ENCODE measurements around the gene LYL1.

Gene LYL1

DNA sequence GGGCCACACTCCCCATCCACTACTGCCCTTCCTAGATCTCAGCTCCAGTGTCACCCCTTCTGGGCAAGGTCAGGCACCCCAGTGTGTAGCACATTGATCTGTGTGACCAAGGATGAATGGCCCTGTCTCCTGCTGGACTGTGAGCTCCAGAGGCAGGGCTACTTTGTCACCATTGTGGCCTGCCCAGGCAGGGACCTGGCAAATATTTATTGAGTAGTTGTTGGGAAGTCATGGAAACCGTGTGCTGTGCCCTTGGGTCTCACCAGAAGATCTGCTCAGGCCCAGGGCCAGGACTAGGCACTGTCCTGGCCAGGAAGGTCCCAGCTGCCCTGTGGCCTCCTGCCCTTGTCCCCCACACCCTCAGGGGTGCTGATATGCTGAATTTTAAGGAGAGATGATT, 25.9 kb upstream of the LYL1 start:
- no peak for DNase-seq

DNA sequence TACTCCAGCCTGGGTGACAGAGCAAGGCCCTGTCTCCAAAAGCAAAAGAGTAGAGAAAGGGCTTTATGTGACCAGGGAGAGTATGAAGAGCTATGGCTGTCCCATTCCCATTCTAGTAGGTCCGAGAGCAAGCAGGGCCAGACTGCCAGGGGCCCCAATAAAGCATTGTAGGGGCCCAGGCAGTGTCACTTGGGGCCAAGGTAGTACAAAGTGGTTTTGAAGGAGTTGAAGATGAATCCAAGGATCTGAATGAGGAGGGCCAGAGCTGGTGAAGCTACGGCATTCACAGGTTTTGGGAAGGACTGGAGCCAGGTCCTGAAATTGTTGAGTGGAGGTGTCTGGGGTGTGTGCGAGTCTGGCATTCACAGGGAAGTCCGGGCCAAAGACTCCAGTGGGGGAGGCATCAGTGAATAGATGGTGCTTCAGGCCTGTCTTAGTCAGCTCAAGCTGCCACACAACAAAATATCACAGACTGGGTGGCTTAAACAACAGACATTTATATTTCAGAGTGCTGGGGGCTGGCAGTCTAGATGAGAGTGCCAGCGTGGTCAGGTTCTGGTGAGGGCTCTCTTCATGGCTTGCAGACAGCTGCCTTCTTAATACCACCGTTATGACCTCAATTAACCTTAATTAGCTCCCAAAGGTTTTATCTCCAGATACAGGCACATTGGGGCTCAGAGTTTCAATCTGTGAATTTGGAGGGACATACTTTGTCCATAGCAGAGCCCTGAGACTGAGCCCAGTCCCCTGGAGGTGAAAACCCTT, 25.3 kb upstream of the LYL1 start:
- no peak for DNase-seq

DNA sequence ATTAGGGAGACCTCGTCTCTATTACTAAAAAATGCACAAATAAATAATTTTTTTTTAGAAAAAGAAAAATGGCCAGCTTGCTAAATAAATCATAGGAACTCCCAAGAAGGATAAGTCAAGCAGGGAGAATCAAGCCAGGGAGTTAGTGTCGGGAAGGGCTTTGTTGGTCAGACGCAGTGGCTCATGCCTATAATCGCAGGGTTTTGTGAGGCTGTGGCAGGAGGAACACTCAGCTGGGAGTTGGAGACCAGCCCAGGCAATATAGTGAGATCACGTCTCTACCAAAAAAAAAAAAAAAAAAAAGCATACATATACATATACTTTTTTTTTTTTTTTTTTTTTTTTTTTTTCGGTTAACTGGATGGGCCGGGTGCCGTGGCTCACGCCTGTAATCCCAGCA, 24.4 kb upstream of the LYL1 start:
- DNase-seq = no peak

DNA sequence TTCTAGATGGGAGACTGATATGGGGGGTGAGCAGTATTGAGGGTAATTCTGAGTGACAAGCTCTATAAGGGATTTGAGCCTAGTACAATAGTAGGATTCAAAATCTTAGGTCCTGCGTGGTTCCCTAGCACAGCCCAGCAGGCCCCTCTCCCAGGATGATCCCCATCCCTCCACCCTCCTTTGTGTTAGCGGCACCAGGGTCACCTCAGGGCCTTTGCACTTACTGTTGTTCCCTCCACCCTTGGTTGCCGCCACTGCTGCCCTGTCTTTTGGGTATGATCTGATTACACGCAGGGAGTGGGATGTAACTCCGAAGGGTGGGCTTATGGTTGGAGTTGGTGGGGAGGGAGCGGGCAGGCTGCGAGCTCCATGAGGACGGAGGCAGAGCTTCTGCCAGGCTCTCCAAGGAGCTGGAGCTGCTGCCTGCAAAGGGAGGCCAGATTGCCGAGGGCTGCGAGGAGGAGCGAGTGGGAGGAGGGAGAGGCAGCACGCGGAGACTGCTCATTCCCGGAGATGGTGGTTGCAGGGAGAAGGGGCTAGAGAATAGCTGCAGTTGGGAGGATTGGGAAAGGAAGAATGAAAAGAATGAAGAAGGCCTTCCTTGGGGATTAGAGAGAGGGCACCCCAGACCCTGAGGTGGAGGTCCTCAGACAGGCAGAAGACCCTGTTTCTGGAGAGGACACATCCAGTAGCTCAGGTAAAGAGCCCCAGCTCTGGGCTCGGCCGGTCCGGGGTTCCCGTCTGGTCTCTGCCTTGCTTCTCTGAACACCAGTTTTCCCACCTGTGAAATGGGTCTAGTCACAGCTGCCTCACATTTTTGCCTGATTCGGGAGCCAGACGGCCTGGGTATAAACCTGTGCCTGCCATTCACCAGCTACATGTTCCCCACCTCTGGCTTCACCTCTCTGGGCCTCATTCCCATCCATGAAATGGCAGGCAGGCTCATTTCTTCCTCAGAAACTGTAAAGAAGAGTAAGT, 20.6 kb upstream of the LYL1 start:
- DNase-seq = no peak

DNA sequence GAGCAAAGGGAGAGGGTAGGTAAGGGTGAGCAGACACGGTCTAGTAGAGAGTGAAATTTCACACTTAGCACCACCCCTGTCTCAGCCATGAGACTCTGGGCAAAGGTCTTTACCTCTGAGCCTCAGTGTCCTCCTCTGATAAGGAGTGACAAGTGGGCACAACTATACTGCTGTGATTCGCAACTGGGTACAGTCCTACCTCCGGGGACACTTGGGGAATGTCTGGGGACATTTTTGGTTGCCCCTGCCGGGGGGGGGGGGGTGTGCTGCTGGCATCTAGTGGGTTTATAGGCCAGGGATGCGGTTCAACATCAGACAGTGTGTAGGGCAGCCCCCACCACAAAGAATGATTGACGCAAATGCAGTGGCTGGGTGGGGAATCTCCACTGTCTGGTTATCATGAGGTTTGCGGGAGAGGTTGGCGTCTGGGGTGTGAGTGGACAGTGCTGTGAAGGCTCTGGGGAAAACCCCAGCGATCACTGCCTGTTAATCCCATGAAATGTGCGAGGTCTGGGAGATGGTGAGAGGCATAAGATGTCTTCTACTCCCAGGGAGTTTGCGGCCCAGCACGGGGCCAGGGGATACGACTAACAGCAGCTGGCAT, 19.7 kb upstream of the LYL1 start:
- no peak for DNase-seq

DNA sequence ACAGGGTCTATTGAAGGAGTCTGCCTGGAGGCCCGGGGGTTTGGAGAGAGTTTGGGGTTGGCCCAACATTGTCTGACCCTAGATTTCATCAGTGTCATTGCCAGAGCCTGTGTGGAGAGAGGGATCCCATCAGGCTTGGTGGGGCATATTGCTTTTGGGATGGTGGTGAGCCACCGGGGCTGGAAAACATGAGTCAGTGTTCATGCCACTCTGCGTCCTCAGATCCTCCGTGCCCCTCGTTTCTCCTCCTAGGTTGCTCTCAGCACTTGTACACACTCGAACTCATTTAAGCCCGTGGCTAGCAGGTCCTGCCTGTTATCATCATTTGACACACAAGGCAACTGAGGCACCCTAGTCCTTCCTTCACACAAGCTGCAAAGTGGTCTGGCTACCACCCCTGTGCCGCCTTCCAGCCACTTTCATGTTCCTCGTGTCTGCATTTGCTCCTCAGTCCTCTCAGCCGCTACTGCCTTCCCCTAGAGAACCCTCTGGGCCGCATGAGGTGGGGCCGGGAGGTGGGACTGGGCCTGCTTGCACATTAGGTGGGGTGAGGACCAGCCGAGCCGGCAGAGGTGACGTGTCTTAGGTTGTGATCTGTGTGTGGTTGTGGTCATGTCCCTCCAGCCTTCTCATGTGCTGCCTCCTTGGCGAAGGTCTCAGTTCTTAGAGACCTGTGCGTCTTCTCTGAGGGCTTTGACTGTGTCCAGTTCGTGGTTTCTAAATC, 19.1 kb upstream of the LYL1 start:
- DNase-seq = no peak

DNA sequence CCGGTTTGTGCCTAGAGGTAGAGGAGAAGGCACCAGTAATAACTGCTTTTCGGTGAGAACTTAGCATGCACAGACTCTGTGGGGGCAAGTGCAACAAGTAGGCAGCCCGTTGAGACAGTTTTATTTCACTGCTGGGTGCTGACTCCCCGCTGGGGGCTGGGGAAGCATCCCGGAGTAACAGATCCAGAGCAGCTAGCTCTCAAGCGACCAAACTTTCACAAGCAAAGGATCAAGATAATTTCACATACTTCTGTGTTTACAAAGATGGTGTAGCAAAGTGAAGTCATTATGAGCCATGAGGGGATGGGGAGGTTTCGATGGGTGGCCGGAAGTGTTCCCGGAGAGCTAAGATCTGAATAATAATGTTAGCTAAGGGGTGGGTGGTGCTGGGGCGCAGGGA, 18.2 kb upstream of the LYL1 start:
- DNase-seq = no peak

DNA sequence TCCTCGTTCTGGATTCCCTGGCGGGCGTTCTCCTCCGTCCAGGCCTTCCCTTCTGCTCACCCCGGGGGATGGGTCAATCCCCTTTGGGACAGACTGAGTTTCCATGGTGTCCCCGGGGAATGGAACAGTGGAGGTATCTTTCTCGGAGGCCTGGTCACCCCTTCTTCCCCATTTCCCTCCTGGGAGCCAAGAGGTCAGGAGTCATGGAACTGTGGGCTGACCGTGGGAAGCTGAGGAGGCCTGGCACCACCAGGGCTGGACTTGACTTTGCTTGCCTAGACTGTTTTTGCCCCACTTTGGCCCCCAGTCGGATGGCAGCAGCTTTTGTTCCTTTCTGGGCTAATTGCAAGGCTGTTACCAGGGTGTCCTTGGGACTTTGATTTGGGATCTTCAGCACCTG, 17.4 kb upstream of the LYL1 start:
- no peak for DNase-seq

DNA sequence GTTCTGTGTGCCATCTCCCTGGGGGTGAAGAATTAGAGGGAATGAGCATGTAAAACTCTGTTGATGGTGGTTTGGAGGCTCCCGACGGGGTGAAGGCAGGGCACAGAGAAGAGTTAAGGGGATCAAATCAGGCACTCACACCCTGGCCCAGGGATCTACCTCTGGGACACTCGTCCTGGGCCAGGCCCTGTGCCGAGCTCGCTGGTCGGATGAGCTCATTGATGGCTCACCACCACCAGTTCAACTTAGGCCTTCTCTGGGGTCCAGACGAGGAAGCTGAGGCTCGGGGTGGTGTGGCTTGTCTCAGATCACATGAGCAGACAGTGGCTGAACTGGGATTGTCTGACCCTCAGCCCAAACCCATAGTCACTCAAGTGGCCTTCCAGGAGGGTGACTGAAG, 17.0 kb upstream of the LYL1 start:
- no peak for DNase-seq

DNA sequence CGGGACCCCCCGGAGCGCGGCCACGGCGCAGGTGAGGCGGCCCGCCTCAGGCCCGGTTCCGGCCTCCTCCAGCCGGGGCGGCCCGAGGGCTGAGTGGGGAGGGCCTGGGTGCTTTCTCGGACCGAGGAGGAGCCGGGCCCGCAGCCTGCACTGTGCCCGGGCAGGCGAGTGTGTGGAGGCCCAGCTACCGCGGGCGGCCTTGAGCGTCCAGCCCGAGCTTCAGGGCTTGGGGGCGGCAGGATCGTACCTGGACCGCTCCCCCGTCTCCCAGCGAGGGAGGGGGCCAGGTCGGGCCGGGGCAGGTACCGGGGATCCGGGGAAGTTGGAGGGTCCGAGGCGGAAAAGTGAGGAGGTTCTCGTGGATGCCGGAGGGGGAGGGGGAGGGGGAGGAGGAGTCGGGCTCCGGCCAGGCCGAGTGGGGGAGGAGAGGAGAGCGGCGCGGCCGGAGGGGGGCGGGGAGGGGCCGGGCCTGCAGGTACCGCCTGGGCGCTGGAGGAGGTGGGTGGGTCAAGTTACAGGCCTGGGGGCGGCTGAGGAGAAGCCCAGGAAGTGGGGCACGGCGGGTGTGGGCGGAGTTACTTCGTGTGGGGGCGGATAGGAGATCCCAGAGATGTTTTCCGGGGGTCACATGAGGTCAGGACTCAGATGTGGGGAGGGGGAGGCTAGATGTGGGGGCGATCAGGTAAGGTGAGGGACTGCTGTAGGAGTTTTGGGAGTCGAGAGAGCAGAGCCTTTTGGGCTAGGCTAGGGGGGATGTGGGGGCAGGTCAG, 16.0 kb upstream of the LYL1 start:
- no peak for DNase-seq

DNA sequence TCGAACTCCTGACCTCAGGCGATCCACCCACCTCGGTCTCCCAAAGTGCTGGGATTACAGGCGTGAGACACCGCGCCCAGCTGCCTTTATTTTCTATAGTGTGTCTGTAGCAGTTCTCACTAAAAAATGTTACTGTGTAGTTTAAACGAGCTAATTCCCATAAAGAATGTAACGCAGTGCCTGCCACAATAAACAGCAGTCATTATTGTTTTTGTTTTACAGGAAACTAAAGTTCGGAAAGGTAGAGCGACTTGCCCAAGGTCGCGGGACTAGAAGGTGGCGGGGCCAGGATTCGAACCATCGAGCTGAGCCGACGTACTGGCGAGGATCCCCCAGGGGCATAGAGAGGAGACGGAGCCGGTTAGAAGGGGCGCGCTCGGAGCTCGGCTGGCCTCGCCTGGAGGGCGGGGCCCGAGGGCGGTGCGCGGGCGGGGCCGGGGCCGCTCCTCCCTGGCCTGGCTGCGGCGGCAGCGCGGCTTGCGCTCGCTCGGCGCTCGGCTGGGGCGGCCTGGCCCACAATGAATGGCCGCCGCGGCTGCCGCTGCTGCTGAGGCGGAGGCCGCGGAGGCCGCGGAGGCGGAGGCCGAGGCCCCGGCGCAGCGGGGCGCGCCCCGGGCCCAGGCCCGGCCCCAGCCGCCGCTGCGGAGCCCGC, 15.2 kb upstream of the LYL1 start, which contains the start of gene NACC1:
Gene NACC1 (plus strand): TSS at position 493 of the 652 bp plus-strand sequence. CDS start 16,944 bp downstream, outside the sequence.
- DNase-seq = peak; percentile 92

DNA sequence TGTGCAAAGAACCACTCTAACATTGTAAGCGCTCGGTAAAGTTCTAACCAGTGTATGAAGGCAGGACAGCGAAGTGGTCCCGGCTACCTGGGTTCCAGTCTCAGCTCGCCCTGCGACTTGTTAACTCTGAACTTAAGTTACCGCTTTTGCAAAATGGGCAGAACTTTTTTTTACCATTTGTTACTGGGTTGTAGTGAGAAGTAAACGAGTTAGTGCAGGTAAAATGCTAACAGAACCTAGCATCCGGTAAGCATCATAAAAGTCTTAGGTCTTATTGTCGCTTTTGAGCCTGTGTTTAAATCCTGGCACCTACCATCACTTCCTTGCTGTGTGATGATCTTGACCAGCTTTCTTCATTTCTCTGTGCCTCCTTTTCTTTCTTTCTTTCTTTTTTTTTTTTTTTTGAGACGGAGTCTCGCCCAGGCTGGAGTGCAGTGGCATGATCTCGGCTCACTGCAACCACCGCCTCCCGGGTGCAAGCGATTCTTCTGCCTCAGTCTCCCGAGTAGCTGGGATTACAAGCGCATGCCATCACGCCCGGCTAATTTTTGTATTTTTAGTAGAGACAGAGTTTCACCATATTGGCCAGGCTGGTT, 14.6 kb upstream of the LYL1 start:
- no peak for DNase-seq

DNA sequence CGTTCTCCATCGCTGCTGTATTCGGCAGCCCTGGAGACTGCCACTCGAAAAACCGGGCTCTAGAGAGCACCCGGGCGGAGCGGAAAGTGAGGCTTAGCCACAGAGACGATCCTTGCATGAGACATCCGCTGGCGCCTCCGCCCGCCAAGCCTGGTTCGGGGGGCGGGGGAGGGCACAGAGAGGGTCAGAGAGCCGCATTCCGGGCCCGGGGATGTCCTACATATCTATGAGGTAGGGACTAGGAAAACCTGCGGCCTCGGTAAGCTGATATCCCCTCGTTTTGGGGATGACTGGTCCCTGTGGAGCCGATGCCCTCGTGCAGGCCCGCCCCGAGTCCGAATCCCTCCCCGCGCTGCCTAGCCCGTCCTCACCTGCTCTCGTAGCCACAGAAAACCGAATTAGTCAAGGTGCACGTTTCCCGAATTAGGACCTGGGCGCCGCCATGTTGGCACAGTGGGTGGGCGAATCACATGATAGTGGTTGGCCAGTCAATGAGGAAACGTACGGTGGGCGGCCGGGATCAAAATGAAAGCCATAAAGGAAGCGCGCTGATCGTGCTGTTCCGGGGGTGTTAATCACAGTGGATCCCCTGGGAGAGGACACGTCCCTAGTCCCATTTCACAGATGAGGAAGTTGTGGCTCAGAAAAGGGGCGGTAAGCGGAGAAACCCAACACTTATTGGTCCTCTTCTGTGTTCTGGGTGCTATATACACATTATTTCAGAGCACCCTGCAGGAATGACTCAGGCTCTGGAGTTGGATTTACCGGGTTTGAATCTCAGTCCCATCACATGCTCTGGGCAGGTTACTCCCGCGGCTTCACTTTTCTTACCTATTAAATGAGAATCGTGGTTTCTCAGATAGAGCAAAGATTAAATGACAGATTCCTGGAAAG, 13.9 kb upstream of the LYL1 start, which contains the start of gene TRMT1:
Gene TRMT1 (minus strand): TSS at position 459 of the 894 bp plus-strand sequence. CDS start 341 bp downstream, at position 118.
- peak; percentile 90 for DNase-seq

DNA sequence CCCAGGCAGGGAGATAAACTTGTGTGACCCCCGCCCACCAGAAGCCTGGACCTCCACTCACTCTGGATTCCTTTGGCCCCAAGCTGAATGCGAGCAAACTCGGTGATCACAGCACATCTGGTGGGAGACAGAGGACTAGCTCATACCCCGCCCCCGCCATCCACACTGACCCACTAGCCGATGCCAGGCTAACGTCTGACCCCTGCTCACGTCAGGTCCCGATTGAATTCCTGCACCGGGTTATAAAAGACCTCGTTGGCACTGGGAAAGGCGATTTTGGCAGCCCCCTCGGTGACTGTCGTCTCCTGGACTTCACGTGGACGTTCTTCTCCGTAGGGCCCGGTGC, 13.3 kb upstream of the LYL1 start:
- no peak for DNase-seq

DNA sequence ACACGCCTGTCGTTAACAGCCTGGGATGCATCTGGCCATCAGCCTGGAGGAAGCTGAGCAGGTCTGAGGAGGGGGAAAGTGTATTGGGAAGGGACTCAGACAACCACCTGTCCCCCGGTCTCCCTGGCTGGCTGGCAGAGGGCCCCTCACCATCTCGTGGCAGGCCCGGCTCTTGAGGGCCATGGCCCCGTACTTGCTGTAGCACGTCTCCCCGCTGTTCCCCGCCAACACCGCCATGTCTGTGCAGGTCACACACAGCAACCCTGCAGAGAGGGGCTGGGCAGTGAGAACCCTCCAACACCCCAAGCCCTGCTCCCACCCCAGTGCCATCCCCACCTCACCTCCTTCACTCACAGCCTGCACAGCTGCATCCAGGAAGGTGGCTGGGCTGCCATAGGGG, 9.9 kb upstream of the LYL1 start:
- no peak for DNase-seq

DNA sequence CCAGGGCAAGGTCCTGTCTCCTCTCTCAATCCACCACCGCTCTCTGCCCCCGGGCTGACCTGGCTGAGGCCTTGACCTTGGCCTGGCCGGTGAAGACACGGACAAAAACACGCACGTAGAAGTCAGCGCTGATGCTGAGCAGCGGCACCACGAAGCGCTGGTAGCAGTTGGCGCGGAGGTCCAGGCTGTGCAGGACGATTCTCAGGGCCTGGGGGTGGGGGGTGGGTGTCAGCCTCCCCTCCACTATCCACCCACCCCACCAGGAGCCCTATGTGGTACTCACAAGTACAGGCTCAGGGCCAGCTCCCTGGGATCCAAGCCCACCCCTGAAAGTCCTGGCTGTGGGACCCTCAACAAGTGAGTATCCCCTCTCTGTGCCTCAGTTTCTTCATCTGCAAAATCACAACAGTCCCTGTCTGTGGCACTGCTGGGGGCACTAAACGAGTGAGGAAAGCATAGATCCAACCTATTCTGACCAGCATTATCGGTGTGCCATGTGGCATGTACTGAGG, 7.5 kb upstream of the LYL1 start:
- no peak for DNase-seq

DNA sequence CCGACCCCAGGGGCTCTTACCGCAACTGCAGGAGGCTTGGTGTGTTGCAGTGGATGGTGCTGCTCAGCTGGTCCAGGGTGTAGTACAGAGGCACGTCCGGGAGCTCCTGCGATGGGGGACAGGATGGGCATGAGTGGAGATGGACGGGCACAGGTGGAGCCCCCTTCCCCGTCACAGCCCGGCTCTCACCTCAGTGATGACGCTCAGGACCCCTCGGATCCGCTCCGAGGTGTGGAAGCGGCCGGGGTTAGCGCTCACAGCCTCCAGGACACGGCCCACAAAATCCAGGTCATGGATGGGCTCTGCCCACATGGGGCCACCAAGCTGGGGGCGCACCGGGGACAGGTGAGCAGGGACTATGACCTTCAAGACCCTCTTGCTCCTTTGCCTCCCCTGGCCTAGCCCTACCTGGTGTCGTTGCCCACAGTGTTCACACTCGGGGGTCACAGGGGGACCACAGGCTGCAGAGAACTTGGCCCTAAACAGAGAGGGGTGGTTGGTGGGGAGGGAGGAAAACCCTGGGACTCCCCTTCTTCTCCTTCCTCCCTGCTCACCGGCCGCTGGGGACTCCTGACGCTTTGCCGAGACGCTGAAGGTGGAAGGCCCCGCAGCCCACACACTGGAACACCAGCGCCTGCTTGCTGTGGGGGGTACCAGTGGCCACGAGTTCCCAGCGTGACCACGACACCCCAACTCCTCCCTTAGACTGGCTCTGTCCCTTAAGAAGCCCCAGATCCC, 6.9 kb upstream of the LYL1 start:
- no peak for DNase-seq

DNA sequence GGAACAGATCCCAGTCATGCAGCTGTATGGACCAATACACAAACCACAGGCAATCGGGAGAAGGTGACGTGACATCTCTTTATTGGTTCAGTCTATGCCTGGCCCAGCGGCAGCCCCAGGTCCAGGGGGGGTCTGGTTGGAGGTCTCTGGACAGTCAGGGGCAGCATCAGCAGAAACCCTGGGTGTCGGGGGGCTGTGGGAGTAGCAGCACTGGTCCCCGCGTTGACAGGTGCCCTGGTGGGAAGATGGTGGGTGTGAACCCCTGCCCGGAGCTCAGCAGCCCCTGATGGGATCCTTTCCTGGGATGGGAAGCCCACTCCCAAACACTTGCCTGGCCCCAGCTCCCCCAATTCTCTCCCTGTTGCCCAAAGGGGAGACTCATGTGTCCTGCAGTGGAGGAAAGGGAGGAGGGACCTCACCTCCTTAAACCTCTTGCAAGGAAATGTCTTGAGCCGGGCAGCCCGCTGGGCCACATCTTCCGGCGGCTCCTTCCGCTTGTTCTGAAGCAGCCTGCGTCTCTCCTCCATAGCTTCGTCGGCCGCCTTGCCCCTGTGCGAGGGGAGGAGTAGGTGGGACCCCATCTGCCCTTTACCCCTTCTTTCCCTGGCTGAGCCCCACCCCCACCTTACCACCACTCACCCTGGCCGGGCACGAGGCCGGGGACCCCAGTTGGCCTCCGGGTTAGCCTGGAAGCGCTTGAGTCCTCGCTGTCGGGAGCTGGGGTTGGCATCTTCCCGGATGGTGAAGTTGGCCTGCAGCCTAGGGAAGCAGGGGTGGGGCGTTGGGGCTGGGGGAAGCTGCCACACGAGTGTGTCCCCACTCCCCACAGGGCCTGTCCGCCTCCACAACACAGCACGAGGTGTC, 2.4 kb upstream of the LYL1 start:
- DNase-seq = no peak
